ENCODE data around the gene RAPGEF4.

Gene RAPGEF4

DNA sequence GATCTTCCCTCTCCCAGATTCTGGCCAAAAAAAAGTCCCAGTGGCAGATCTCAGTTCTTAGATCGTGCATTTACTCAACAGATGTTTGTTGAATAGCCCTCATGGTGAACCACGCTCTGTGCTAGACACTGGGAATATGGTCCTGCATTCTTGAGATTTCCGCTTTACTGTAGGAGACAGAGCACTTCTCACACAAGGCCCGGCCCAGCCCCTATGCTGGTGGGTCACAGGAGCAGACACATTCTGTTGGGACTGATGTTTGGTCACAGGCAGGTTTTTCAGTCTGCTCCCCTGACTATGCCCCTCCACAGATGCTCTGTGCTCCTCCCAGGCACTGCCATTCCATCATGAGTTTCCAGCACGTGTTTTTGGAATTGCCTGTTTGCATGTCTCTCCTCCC is 110.9 kb downstream of the RAPGEF4 start (continued):
- TF ChIP-seq, protein P1, sequence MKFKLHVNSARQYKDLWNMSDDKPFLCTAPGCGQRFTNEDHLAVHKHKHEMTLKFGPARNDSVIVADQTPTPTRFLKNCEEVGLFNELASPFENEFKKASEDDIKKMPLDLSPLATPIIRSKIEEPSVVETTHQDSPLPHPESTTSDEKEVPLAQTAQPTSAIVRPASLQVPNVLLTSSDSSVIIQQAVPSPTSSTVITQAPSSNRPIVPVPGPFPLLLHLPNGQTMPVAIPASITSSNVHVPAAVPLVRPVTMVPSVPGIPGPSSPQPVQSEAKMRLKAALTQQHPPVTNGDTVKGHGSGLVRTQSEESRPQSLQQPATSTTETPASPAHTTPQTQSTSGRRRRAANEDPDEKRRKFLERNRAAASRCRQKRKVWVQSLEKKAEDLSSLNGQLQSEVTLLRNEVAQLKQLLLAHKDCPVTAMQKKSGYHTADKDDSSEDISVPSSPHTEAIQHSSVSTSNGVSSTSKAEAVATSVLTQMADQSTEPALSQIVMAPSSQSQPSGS (tag by site-specific recombination; IDR thresholded peaks at IDR 0.05; ENCODE audit: low read depth), result no peak
- TF ChIP-seq ZNF658 (tag by site-specific recombination; IDR thresholded peaks at IDR 0.05) (no peak), ZNF37A (tag by site-specific recombination; IDR thresholded peaks at IDR 0.05) (no peak)
- TF ChIP-seq, protein P2, sequence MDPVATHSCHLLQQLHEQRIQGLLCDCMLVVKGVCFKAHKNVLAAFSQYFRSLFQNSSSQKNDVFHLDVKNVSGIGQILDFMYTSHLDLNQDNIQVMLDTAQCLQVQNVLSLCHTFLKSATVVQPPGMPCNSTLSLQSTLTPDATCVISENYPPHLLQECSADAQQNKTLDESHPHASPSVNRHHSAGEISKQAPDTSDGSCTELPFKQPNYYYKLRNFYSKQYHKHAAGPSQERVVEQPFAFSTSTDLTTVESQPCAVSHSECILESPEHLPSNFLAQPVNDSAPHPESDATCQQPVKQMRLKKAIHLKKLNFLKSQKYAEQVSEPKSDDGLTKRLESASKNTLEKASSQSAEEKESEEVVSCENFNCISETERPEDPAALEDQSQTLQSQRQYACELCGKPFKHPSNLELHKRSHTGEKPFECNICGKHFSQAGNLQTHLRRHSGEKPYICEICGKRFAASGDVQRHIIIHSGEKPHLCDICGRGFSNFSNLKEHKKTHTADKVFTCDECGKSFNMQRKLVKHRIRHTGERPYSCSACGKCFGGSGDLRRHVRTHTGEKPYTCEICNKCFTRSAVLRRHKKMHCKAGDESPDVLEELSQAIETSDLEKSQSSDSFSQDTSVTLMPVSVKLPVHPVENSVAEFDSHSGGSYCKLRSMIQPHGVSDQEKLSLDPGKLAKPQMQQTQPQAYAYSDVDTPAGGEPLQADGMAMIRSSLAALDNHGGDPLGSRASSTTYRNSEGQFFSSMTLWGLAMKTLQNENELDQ (tag by site-specific recombination; IDR thresholded peaks at IDR 0.05; ENCODE audit: low read depth), result no peak

DNA sequence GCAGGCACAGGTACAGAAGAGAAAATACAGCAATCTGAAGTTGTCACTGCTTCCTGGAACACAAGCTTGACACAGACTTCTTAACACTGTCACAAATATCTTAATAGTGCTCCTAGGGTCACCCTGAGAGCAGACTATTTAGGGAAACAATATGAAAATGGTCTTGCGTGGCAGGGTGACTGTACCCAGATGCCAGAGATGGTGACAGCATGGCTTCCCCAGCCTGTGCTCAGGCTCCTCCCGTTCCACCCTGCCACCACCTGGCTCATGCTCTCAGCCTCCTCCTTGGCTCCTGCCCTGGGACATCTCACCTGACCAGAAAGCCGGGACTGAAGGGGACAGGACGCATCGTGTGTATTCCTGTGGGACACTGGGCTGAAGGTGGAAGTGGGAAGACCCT is 111.5 kb downstream of the RAPGEF4 start:
- POLR2A ChIA-PET, result no interaction called here
- CTCF ChIA-PET, result interaction anchor here (4.1 kb wide), 1 partner anchor 85 kb away, joined by 12 read pairs; no protein-coding TSS in a partner anchor
- TF ChIP-seq ZNF155 (tag by site-specific recombination; IDR thresholded peaks at IDR 0.05) (no peak), ZNF112 (tag by site-specific recombination; IDR thresholded peaks at IDR 0.05) (no peak), MYNN (tag by site-specific recombination; IDR thresholded peaks at IDR 0.05; ENCODE audit: borderline replicate concordance) (no peak), ZFP69B (tag by site-specific recombination; IDR thresholded peaks at IDR 0.05) (no peak), YY2 (tag by site-specific recombination; IDR thresholded peaks at IDR 0.05) (no peak), ZNF629 (tag by site-specific recombination; IDR thresholded peaks at IDR 0.05) (no peak)
- TF ChIP-seq, protein P3, sequence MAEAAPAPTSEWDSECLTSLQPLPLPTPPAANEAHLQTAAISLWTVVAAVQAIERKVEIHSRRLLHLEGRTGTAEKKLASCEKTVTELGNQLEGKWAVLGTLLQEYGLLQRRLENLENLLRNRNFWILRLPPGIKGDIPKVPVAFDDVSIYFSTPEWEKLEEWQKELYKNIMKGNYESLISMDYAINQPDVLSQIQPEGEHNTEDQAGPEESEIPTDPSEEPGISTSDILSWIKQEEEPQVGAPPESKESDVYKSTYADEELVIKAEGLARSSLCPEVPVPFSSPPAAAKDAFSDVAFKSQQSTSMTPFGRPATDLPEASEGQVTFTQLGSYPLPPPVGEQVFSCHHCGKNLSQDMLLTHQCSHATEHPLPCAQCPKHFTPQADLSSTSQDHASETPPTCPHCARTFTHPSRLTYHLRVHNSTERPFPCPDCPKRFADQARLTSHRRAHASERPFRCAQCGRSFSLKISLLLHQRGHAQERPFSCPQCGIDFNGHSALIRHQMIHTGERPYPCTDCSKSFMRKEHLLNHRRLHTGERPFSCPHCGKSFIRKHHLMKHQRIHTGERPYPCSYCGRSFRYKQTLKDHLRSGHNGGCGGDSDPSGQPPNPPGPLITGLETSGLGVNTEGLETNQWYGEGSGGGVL (tag by site-specific recombination; IDR thresholded peaks at IDR 0.05), result no peak
- TF ChIP-seq, protein P4, sequence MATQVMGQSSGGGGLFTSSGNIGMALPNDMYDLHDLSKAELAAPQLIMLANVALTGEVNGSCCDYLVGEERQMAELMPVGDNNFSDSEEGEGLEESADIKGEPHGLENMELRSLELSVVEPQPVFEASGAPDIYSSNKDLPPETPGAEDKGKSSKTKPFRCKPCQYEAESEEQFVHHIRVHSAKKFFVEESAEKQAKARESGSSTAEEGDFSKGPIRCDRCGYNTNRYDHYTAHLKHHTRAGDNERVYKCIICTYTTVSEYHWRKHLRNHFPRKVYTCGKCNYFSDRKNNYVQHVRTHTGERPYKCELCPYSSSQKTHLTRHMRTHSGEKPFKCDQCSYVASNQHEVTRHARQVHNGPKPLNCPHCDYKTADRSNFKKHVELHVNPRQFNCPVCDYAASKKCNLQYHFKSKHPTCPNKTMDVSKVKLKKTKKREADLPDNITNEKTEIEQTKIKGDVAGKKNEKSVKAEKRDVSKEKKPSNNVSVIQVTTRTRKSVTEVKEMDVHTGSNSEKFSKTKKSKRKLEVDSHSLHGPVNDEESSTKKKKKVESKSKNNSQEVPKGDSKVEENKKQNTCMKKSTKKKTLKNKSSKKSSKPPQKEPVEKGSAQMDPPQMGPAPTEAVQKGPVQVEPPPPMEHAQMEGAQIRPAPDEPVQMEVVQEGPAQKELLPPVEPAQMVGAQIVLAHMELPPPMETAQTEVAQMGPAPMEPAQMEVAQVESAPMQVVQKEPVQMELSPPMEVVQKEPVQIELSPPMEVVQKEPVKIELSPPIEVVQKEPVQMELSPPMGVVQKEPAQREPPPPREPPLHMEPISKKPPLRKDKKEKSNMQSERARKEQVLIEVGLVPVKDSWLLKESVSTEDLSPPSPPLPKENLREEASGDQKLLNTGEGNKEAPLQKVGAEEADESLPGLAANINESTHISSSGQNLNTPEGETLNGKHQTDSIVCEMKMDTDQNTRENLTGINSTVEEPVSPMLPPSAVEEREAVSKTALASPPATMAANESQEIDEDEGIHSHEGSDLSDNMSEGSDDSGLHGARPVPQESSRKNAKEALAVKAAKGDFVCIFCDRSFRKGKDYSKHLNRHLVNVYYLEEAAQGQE (tag by site-specific recombination; IDR thresholded peaks at IDR 0.05), result no peak
- TF ChIP-seq, protein P5, sequence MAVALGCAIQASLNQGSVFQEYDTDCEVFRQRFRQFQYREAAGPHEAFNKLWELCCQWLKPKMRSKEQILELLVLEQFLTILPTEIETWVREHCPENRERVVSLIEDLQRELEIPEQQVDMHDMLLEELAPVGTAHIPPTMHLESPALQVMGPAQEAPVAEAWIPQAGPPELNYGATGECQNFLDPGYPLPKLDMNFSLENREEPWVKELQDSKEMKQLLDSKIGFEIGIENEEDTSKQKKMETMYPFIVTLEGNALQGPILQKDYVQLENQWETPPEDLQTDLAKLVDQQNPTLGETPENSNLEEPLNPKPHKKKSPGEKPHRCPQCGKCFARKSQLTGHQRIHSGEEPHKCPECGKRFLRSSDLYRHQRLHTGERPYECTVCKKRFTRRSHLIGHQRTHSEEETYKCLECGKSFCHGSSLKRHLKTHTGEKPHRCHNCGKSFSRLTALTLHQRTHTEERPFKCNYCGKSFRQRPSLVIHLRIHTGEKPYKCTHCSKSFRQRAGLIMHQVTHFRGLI (tag by site-specific recombination; IDR thresholded peaks at IDR 0.05), result no peak
- TF ChIP-seq, protein P6, sequence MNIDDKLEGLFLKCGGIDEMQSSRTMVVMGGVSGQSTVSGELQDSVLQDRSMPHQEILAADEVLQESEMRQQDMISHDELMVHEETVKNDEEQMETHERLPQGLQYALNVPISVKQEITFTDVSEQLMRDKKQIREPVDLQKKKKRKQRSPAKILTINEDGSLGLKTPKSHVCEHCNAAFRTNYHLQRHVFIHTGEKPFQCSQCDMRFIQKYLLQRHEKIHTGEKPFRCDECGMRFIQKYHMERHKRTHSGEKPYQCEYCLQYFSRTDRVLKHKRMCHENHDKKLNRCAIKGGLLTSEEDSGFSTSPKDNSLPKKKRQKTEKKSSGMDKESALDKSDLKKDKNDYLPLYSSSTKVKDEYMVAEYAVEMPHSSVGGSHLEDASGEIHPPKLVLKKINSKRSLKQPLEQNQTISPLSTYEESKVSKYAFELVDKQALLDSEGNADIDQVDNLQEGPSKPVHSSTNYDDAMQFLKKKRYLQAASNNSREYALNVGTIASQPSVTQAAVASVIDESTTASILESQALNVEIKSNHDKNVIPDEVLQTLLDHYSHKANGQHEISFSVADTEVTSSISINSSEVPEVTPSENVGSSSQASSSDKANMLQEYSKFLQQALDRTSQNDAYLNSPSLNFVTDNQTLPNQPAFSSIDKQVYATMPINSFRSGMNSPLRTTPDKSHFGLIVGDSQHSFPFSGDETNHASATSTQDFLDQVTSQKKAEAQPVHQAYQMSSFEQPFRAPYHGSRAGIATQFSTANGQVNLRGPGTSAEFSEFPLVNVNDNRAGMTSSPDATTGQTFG (tag by site-specific recombination; IDR thresholded peaks at IDR 0.05; ENCODE audit: borderline replicate concordance), result no peak
- TF ChIP-seq, protein P7, sequence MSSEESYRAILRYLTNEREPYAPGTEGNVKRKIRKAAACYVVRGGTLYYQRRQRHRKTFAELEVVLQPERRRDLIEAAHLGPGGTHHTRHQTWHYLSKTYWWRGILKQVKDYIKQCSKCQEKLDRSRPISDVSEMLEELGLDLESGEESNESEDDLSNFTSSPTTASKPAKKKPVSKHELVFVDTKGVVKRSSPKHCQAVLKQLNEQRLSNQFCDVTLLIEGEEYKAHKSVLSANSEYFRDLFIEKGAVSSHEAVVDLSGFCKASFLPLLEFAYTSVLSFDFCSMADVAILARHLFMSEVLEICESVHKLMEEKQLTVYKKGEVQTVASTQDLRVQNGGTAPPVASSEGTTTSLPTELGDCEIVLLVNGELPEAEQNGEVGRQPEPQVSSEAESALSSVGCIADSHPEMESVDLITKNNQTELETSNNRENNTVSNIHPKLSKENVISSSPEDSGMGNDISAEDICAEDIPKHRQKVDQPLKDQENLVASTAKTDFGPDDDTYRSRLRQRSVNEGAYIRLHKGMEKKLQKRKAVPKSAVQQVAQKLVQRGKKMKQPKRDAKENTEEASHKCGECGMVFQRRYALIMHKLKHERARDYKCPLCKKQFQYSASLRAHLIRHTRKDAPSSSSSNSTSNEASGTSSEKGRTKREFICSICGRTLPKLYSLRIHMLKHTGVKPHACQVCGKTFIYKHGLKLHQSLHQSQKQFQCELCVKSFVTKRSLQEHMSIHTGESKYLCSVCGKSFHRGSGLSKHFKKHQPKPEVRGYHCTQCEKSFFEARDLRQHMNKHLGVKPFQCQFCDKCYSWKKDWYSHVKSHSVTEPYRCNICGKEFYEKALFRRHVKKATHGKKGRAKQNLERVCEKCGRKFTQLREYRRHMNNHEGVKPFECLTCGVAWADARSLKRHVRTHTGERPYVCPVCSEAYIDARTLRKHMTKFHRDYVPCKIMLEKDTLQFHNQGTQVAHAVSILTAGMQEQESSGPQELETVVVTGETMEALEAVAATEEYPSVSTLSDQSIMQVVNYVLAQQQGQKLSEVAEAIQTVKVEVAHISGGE (tag by site-specific recombination; conservative IDR thresholded peaks at IDR 0.05; ENCODE audit: low read depth), result no peak
- TF ChIP-seq, protein P8, sequence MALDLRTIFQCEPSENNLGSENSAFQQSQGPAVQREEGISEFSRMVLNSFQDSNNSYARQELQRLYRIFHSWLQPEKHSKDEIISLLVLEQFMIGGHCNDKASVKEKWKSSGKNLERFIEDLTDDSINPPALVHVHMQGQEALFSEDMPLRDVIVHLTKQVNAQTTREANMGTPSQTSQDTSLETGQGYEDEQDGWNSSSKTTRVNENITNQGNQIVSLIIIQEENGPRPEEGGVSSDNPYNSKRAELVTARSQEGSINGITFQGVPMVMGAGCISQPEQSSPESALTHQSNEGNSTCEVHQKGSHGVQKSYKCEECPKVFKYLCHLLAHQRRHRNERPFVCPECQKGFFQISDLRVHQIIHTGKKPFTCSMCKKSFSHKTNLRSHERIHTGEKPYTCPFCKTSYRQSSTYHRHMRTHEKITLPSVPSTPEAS (tag by site-specific recombination; IDR thresholded peaks at IDR 0.05), result no peak

More for the DNA sequence above, 111.5 kb downstream of the RAPGEF4 start:
- no peaks in the 10 kb centered on the region for H3K9me3 ChIP-seq (ENCODE audit: control insufficient read depth, insufficient read depth, low read depth, low read length)
- no peaks in the 10 kb centered on the region for H3K36me3 ChIP-seq (ENCODE audit: control insufficient read depth in 2 of 2, insufficient read depth in 1 of 2, low read length in 2 of 2)
- no peak overlapping the region for H3K27ac ChIP-seq (ENCODE audit: extremely low read depth, low read depth, low read length)
- no peak overlapping the region for H3K4me3 ChIP-seq (ENCODE audit: low read depth, low read length)
- no peaks in the 10 kb centered on the region; the same call in none of the 2 replicates for H3K4me1 ChIP-seq (ENCODE audit: control insufficient read depth, insufficient read depth, low read length)
